Endometrium (tissue), 2 donors: ENCODE data around the gene ABCA3.

ENCODE experiments used
- FAIRE-seq: peaks from 2 replicates; lab custom pipeline; 2012; peaks lifted over from hg19 to GRCh38; lab: Jason Lieb, UNC
- donor health status: control.
- donor health status: control.

The ABCA3 gene

DNA sequence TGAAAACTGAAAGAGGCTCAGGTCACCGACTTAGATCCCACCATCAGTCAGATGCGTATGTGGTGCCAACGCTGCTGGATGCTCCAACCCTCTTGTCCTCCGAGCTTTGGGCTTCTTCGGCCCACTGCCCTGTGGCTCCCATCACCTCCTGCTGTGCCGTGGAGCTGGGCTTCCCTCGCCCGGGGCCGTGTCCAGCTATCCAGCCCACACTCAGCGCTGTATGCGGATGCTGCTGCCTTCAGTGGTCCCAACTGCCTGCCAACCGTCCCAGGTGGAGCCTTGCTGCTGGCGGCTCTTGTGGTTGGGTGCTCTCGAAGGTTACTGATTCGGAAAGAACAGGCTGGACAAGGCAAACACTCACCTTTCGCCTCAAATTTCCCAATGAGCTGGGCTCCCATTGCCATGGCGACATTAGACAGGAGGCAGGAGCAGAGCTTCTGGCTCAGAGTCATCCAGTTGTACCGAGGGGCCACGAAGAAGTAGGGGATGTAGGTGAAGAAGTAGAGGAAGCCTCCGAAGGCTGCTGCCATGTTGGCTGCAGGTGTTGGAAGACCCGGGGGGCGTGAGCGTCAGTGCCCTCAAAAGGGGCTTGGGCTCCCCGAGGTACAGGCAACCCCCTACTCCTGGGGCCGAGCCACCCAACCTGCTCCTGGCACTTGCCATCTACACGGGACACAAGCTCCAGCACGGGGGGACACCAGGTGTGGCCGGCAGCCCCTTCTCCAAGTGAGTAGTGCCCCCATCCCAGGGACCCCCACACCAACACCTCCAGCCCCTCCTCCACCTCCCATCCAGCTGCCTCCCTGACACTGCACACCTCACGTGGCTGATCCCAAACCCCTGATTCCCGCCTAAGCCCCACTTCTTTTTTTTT lies 32.2 kb downstream of the ABCA3 start:
- no peak for FAIRE-seq

- FAIRE-seq = no peak
Measured at GRCh38 chr16:2299915-2300192, 40.7 kb downstream of the ABCA3 start.

- no peak for FAIRE-seq
Measured at GRCh38 chr16:2299121-2299914, 41.2 kb downstream of the ABCA3 start.

DNA sequence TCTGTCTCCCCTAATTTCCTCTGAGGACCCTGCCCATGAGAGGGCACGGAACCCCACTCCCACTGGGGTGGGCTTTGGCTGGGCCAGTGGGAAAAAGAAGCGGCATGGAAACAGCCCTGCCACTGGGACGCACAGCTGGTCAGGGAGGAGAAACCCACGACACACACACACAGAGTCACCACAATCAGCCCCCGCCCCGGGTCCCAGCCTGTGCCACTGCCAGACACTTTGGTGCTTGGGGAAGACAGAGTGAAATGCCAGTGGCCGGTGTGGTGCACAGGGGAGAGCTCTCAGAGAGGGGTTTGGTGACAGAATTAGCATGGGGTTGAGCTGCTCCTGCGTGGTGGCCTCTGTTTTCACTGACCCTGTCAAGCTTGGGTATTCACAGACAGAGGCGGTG lies 41.9 kb downstream of the ABCA3 start:
- FAIRE-seq = no peak

- FAIRE-seq = no peak
Measured at GRCh38 chr16:2297506-2297860, 43.0 kb downstream of the ABCA3 start.

DNA sequence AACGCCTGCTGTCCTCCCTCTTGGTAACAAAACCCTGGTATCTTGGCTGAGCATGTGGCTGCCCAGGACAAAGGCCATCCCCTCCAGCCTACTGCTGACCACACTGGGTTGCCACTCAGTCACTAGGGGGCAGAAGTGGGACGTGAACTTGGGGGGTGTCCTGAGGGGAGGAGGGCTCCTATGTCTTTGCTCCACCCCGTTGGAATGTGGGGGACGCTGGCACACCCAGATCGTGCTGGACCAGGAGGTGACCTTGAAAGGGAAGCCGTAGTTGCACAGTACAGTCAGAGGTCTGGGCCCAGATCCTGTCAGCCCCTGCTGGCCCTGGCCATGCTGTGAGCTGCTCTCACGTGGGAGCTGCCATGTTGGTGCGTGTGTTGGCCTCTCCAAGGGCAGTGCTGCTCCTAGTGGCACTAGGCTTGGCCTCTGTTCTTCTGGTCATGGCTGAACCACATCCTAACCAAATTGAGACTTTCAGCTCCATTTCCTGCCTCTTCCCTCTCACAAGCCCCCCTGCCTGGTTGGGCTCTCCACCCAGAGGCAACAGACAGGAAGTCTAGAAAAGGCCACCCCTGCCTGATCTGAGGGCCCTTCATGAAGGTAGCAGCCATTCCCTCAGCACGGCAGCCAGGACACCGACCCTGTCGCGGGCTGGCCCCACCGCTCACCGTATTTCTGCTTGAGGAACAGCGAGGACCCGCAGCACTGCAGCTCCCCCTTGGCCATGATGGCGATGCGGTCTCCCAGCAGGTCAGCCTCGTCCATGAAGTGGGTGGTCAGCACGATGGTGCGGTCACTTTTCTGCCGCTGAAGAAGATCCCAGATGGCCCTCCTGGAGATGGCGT lies 43.6 kb downstream of the ABCA3 start:
- no peak for FAIRE-seq

- no peak for FAIRE-seq
Measured at GRCh38 chr16:2295056-2295798, 45.3 kb downstream of the ABCA3 start.

- no peak for FAIRE-seq
Measured at GRCh38 chr16:2292221-2292620, 48.3 kb downstream of the ABCA3 start.

DNA sequence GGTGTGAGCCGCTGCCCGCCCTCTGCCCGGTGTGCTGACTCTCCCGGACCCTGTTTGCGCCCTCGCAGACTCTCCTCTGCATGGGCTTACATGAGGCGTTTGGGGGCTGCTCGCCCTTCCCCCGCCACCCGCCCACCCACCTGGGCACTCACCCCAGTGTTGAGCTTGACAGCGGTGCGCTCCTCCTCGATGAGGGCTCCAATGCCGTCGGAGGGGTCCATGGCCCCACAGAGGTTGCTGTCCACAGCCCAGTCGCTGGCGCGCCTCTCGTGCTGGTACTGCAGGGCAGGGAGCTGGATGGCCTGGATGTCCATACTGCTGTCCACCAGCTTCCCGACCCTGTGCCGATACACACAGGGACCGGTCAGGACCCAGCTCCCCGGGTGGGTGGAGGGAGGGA lies 51.2 kb downstream of the ABCA3 start:
- FAIRE-seq = no peak

DNA sequence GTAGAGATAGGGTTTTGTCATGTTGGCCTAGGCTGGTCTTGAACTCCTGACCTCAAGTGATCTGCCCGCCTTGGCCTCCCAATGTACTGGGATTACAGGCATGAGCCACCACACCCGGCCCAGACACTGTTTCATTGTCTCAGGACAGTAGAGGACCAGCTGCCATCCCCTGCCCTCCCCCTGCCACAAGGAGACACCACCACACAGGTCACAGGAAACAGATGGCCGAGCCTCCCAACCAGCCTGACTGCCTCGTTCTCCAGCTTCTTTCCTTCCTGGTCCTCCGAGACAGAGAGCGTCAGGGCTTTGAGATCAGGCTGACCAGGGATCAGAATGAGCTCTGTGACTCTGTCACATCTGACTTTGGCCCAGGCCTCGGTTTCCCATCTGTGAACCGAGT lies 51.8 kb downstream of the ABCA3 start:
- no peak for FAIRE-seq

DNA sequence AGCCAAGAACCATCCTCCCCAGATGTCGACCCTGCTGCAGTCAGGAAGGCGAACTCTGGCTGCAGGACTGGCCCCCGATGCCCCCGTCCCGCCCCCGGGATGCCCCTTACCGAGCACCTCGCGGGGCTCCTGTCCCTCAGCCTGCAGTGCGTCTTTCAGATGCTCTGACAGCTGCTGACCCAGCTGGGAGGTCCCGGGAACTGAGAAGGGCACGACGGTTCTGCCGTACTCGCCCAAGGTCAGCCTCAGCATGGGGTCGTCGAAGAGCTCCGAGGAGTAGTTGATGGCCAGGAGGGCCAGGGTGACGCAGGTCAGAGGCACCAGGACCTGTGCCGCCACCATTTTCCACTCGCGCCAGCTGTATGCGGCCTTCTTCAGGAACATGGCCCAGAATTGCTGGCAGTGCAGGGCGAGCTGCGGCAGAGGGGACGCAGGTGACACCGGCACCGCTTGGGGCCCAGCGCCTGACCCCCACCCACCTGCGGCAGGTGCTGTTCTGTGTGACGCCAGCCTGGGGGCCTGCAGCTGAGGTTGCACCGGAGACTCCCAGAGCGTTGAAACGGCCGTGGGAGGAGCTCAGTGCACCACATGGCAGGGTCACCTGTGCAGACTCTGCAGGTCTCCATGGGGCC lies 52.5 kb downstream of the ABCA3 start:
- FAIRE-seq = no peak

- no peak for FAIRE-seq
Measured at GRCh38 chr16:2286550-2286949, 54.0 kb downstream of the ABCA3 start.

- FAIRE-seq = no peak
Measured at GRCh38 chr16:2285731-2286191, 54.8 kb downstream of the ABCA3 start.

- FAIRE-seq = no peak
Measured at GRCh38 chr16:2284797-2285576, 55.5 kb downstream of the ABCA3 start.

- FAIRE-seq = no peak
Measured at GRCh38 chr16:2284001-2284770, 56.3 kb downstream of the ABCA3 start.

DNA sequence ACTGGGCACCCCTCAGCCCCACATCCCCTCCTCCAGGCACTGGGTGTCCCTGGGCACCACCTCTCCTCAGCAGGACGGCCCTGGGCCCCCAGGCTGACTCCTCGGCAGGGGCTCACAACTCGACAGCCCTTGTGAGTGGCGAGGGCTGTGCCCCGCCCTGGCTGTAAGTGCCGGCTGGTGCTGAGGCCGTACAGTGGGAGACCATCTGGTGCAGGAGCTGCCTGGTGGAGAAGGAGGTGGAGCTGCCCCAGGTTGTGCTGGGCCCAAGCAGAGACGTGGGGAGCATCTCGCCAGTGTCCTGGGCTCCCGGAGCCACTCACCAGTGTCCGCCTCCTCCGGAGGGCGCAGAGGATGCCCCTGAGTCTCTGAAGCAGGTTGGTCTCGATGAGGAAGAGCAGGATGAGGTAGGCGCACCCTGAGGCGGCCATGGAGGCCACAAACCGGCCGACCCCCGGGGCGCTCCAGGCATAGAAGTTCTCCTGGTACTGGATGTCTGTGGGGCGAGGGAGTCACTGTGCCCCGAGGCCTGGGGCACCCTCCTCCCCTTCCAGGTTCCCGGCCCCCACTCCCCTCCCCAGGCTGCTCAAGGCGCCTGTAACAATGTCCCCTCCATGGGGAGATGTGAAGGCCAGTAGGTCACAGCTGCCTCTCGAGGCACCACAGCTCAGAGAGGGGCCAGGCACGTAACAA lies 57.5 kb downstream of the ABCA3 start:
- FAIRE-seq = no peak

DNA sequence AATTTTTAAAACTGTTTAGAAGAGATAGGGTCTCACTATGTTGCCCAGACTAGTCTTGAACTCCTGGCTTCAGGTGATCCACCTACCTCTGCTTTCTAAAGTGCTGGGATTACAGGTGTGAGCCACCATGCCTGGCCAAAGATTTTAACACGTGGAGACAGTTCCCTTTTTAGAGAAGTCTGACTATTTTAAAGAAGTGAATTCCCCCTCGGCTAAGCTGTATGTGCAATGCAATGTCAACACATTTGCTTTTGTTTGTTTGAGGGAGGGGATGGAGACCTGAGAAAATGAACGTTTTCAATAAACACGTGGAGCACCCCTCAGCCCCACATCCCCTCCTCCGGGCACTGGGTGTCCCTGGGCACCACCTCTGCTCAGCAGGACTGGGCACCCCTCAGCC lies 58.3 kb downstream of the ABCA3 start:
- FAIRE-seq = no peak

- FAIRE-seq = no peak
Measured at GRCh38 chr16:2280981-2281542, 59.5 kb downstream of the ABCA3 start.

DNA sequence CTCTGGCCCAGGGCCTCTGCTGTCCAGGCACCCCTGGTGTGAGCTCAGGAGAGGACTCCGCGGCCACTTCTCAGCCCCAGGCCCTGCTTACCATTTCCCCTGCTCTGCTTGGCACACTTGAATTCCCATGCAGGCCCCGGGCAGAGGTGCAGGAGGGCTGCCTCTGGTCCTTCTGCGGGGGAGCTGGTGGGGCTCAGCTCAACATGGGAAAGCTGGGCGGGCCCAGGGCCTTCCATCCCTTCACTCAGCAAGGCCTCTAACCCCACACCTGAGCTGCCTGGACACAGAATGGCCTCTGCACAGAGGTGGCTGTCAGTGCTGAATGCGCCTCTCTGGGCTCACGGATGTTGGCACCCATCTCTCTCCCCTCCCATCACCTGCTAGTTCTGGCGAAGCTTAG lies 60.1 kb downstream of the ABCA3 start:
- no peak for FAIRE-seq
